Stimulated activated CD8-positive, alpha-beta memory T cell treated with anti-CD3 and anti-CD28 coated beads, Interleukin-4, amount 100 ng/mL, for 4 hours (primary cell): ENCODE data around the gene NR5A1.

Source experiments
- DNase-seq, 2 donors: peaks; one replicate each; pipeline ENCODE4 v3.0.0-alpha.2; 2020; ENCODE audit warnings: low read depth in 2 of 2, low spot score in 1 of 2

The NR5A1 gene

DNA sequence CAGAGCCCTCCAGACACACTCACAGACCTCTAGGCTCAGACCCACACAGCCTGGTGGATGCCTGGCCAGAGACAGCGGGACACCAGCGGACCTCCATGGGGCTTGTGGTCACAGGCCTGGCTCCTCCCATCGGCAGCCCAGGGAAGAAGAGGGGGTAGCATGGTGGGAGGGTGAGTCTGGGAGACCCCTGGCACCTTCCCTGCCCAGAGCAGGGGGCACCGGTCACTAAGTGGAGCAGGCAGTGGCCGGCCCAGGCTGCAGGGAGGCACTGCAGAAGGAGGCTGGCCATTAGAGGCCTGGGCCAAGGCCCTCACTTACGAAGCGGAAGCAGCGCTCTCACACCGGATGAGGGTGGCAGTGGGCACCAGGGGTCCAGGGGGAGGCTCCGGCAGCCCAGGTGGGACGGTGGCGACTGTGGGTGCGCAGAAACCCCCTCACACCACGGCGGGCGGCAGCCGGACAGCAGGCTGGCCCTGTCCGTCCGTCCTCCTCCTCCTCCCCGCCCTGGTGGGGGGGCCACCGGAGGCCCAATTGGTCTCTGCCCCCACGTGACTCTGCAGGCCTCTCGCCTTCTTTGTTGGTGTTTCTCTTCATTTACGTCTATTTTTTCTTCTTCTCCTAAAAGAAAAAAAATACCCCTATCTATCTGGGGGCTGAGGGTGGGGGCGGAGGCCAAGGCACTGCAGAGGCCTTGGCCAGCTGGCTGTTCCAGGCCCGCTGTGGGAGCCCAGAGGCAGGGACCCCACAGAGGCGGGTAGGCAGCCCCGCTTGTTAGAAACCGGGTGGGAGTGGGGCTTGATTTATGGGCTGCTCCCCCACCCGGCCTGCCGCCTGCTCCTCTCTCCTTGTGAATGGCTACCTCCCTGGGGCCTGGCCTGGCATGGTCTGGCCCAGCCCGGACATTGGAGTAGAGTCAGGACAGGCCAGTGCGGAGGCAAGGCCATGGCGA is at the start of gene NR5A1:
NR5A1 (minus strand) TSS at position 469 of the 949 bp plus-strand sequence. CDS start 4,004 bp downstream, outside the sequence.
- no peak for DNase-seq

DNA sequence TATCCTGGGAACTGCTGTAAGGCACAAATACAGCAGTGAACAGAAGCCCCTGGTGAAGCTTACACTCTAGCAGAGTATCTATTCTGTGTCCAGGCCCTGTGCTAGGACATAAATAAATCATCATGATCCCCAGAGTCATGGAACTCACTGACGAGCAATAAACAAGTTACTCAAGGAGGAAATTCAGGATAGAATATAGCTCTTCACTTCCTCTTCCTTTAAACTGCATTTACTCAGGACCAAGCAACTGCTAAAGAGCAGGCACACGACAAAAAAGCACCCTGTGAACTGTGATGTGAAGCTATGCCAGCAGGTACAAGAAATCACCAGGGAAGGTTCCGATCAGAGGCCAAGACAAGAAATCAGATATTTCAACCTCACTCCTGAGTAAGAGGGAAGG is 47.8 kb upstream of the NR5A1 start:
- DNase-seq, result no peak

DNA sequence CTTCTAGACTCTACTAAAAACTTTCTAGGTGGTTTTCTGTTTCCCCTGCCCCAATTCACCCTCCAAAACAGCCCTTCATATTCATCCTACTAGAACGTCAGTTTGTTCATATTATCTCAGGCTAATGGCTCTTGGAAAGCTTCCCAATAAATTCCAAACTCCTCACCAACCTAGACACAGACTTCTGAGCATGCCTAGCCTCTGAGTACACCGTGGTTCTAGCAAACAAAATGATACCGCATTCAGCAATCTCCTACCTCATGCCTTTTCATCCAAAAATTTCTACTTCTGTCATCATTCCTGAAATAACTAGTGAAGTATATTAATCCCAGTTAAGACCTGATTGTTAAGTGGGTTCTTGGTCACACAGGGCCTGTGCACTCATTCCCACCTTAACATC is 46.5 kb upstream of the NR5A1 start:
- DNase-seq, result no peak

DNA sequence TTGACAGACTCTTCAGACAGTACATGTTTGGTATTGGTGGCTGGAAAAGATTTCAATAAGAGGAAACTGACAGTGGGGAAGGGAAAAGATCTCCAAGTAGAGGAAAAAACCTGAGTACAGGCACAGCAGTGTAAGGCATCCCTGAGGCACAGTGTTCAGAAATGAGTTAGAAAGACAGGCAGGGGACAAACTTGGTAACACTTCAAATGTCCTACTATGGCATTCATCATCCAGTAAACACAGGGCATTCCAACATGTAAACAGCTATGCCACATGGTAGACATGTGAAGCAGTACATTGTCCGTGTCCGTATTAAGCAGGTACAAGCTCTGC is 45.0 kb upstream of the NR5A1 start:
- no peak for DNase-seq

DNA sequence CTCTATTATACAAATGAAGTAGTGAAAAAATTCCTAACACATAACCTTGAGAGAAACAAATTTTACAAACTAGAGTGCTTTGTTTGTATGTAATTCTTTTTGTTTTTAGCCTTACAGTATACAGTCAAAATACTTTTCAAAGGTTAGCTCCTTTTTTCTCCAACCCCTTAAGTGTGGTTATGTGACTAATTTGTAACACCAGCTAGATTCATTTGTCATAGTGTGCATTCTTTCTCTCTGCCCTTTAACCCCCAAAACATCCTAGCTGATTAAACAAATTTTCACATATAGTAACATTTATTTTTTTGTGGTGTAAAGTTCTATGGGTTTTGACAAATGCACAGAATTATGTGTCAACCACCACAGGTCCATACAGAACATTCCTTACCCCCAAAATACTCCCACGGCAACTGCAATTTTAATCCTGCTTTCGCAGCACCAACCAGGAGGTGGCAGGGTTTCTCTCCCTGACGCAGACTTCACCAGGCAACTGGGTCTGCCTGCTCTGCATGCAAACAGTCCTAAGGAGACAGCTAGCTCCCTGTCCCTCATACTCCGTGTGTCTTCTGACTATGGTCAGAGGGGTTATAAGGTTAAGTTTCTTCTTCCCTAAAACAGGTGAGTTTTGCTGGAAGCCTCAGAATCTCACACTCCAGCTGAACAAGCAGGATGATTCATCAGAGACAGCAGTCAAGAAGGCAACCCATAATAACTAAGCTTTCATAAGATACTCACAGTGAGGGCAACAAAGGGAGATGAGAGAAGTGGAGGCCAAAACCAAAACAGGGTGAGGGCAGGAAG is 44.5 kb upstream of the NR5A1 start:
- DNase-seq, result no peak

DNA sequence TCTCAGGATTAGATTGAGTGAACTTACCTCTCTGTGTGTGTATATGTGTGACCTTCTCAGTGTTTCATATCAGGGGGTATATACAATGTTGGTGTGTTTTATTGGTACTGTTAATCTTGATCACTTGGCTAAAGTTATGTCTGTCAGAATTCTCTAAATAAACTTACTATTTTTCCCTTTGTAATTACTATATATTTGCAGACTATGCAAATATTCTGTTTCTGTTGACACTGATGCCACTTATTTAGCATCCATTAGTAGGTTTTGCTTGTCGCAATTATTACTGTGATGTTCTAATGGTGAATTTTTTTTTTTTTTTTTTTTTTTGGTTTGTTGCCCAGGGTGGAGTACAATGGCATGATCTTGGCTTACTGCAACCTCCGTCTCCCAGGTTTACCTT is 42.9 kb upstream of the NR5A1 start:
- DNase-seq, result no peak

DNA sequence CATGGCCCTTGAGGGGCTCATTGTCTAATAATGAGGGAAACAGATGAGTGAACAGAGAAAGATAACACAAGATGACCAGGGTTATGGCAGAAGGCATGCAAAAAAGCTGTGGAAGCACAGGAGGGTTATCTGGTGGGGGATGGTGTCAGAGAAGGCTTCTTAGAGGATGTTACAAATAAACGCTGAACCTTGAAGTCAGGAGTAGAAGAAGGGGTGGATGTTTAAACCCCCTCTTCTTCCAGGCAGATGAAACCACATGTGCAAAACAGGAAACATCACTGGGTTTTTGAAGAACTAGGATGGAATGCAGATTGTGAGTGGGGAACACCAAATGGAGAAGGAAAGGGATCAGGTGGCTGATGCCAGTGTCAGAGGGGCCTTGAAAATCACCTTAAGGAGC is 41.8 kb upstream of the NR5A1 start:
- DNase-seq, result no peak

DNA sequence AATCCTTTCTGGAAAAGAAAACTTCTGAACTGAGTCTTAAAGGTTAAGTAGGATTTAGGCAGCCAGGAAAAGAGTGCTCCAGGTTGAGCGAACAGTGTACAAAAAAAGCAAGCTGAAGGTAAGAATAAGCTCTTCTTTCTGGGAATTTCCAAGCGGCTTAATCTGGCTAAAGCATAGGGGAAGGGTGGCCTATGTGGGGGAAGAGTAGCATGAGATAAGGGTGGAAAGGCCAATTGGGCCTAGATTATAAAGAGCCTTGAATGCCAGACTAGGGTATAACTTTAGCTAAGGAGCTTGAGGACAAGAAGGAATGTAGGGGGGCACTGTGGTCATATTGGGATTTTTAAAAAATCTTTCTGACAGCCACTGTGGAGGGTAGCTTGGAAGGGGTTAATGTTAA is 37.3 kb upstream of the NR5A1 start:
- no peak for DNase-seq

DNA sequence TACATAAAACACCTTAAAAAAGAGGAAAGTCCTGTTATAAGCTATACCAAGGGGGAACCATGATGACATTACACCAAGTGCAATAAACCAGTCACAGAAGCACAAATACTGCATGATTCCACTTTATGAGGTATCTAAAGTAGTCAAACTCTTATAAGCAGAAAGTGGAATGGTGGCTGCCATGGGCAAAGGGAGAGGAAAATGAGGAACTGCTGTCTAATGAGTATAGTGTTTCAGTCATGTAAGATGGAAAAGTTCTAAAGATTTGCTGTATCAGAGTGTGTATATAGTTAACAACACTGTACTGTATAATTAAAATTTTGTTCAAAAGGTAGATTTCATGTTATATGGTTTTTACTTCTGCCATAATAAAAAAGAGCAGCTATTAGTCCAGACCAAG is 34.6 kb upstream of the NR5A1 start:
- no peak for DNase-seq

DNA sequence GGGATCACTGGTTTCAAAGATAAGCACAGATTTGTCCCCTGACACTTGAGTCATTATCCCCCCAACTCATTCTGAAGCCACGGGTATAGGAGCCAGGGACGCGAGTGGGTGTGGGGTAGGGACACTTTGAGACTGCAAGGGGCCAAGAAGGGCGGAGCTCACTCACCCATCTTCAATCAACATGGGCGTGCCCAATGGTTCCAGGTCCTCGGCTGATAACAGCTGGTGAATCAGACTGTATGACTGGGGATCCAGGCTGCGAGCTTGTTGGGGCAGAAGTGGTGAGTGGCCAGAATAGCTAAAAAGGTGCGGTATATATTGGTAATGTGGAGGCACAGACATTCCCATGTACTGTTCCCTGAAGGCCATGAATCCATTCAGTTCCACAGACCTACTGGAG is 30.7 kb upstream of the NR5A1 start:
- no peak for DNase-seq

DNA sequence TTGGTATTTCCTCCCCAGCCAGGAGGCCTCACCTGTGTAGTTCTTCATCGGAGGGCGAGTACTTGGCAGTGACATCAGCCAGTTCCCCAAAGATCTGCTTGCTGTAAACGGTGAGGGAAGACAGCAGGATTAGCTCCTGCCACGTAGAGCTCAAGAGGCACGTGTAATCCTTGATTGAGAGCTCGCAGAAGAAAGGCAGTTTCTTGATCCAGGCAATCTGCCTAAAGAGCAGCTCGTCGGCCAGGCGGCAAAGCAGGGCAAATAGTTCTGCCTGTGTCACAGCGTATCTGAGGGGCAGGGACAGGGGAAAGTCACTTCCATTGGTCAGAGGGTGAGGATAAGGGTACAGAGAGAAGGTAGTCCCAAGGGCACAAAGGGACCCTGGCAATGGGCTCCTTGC is 28.6 kb upstream of the NR5A1 start:
- DNase-seq, result no peak

DNA sequence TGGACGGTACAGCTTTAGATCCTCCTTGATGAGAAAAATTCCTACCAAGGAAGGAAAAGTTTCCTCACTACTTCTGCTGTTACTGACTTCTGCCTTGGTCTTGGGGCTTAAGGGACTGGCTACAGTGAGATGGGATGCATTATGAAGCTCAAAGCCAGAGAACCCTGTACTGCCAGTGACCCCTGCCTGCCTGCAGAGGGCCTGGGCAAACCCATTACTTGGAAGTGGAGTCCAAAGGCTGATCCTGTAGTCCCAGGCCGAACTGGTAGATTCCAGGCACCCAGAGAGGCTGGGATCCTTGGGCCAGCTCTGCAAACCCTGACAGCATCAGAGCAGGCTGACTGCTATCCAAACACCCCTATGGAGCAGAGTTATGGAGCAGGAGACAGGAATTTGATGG is 25.7 kb upstream of the NR5A1 start:
- no peak for DNase-seq

DNA sequence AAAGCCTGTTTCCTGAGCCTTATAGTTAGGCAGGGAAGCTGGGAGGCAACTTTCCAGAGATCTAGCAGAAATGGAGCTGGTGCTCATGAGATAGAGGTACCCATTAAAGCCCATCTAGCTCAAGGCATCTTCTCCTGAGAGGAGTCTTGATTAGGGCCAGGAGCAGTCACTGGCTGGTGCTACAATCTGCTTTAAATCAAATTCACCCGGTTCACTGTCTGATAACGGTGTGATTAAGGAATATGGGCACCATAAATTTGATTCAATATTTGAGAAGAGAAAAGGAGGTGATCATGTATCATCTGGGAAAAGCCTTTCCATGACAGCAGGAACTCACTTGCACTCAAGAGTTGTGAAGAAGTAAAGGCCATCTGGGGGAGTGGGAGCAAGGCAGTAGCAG is 23.9 kb upstream of the NR5A1 start:
- DNase-seq, result no peak

DNA sequence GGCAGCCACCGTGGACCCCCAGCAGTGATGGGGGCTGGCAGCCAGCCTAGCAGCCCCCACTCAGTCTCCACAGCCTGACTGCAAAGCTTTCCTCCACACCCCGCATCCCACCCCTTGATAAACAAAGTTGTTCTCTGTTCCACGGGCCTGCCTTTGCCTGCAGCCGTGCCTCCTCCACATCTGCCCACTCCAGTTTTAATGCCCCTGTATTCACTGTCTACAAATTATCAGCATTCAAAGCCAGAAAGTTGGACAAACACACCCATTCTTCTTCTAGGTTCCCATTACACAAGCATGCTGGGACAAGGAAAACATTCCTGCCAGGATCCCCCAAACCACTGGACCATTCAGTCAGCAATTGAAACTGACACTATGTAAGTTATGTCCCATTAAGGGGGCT is 23.0 kb upstream of the NR5A1 start:
- DNase-seq, result no peak

DNA sequence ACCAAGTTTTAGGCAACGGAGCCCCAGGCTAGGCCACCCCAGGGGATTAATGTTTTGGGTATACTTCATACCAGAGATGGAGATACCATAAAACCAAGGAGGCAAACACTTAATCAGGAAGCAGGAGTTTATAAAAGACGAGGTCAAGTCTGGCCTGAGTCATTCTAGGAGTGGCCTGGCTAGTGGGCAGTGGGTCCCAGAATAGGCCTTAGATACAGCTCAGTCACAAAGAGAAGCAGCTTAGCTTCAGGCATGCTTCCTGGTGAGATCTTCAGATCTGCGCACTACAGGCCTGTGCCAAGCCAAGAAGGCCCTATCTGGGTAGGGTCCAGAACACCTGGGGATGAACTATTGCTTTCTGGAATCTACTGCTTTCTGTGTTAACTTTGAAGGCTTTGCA is 20.6 kb upstream of the NR5A1 start:
- no peak for DNase-seq

DNA sequence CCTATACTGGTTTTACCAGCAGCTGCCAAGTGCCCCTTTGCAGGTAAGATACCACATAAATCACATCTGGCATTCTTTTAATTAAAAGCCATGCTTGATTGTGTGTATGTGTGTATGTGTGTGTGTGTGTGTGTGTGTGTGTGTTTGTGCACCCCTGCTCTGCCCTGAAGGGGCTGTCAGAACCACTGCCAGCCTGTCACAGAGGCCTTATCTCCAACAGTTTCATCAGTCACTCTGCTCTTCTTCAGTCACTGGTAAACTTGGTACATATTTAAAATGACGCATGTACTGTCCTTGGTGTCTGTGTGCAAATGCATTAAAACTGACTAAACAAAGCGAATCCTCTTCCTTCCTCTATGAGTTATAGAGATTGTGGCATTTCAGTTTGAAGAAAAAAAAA is 19.0 kb upstream of the NR5A1 start:
- no peak for DNase-seq

DNA sequence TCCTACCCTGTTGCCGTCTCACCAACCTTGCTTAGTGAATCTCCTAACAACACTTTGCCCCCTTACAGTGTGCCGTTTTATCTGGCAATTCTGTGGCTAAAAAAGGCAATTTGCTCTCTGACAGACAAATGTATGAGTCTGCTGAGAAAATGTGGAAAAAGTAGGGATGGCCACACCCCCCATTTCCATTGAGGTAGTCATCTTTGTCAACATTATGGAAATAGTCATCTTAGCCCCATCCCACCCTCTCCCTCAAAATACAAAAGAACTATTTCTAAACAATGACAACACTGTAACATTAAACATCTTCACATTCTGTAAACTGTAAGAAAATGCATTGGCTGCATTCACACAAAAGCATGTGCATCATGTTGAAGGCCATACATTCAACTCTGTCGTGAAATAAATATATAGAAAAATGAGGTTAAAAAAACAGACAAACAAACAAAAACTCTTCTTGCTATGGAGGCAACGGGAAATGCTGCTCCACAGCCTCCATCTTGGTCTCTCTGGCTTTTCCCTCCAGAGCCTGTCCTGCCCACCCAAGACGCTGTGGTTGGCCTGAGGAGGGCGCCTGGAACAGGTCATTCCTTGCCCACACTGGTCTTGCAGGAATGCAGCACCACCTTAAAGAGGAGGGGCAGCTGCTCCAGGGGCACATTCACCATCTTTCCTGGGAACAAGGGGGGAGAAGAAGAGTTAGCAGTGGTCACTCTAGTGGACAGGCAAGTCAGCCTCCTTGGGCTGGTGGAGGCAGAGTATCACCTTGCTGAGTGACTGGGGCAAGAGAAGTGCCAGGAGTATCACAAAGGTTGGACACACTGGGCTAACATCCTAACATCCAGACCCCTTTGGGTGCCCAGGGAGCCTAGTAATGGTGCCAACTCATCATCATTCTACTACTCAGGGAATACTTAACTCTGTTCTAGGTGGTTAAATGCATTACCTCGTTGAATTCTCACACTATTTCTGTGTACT is 15.2 kb upstream of the NR5A1 start:
- DNase-seq, result no peak

DNA sequence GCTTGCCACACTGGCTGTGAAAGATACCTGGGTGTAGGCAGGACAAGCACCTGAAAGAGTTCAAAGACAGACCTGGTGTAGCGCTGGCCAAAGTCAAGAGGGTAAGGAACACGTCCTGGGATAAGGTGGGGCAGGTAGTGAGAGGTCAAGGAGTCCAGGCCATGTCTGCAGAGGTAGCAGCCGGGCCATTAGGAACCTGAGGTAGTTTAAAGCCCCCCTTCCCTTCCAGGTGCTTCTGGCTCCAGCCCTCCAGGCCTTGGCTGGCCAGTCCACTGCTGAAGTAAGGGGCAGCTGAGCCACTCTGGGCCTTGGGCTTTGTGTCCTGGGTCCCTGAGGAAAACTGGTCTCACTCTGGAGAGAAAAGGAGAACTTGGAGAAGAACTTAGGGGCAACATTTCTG is 13.9 kb upstream of the NR5A1 start:
- DNase-seq, result no peak

DNA sequence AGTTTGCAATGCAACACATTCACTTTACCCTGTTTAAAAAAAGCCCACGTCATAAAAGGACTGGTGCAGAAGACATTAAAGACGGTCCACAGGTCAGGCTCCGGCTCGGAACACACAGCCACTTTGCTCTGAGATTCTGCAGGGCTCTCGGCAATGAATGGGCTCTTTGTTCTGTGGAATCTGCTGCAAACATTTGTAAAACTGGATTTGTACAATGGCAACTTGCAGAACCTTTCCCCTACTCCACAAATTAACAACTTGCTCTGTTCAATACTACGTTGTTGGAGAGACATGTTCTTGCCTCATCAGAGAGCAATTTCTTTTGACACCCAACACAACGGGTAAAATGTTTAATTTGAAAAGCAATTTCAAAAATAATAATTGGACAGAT is 13.0 kb upstream of the NR5A1 start:
- no peak for DNase-seq

DNA sequence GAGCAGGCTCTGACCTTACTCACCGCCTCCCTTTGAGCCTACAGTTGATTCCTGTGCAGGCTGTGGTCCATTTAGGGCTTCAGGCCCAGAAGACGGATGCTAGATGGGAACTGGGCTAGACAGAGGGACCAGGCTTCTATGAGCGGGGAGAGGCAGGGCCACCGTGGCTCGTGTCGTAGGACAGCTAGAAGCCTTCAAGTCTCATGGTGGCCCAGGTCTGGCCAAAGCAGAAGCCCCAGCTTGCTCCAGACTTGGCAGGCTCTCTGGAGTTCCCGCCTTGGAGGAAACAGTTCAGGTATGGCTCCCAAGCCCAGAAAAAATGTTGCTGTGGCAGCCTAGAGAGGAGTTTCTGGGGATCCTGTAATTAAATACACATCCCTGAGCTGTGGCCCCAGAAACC is 10.9 kb upstream of the NR5A1 start:
- DNase-seq, result no peak

DNA sequence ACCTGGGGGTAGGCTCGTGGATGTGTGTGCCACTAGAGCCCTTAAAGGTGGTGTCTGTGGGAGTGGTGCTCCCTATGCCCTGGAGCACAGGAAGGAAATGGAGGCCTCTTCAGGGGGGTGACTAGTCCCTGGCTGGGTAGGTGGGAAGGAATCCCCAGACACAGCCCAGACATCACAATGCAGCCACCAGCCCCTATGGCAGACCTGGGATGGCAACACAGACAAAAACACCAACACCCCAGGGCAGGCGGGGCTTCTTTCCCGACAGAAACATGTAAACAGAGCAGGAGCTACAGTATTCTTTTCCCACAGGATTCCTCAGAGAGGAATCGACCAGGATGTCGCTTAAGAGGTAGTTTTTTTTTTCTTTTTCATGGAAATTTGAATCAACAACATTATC is 10.4 kb upstream of the NR5A1 start:
- DNase-seq, result no peak
